H1 (cell line): ENCODE measurements around the gene OPN5. TPM values are rescaled to one million over a fixed set of nuclear protein-coding genes. Genes with fewer than 3 reads are reported as not detected.

Experiments
- MAFK ChIP-seq: IDR thresholded peaks from 2 replicates; pipeline ENCODE4 v1.6.1; 2012; ENCODE audit warnings: low read depth, mild to moderate bottlenecking, improper control_type of control experiment, low read length
- SIRT6 ChIP-seq: IDR thresholded peaks from one replicate; pipeline ENCODE4 v1.7.1; 2012; ENCODE audit warnings: low read length, inconsistent platforms
- polyA plus RNA-seq, 7 experiments: library from polyadenylated mRNA; depleted of rRNA in 3 of 7; stranded (reverse) in 5 of 7; unstranded in 2 of 7; fragments of >200 nt in 5 of 7; fragments of 200-250 nt in 2 of 7; gene quantifications; 1 replicate in 5 of 7; 2 replicates in 1 of 7; 4 replicates in 1 of 7; pipeline versions ENCODE4 v1.2.1 to v1.2.3, GENCODE V29; 2011 to 2013; ENCODE audit warnings: missing spikeins in 2 of 7, mixed read lengths in 2 of 7
- total RNA-seq: library from RNA; stranded (reverse); fragmentation: NEBNext Ultra II Directional; extraction: Animal tissue kit (Norgen Biotek cat#: 25700); gene quantifications from 2 replicates; pipeline ENCODE4 v1.2.1, GENCODE V29; 2021

The OPN5 gene
- total and polyA plus RNA-seq, 2 of the 8 experiments (the other 6 are each of a cell fraction or from before 2014, with no cell fraction given): not detected

DNA sequence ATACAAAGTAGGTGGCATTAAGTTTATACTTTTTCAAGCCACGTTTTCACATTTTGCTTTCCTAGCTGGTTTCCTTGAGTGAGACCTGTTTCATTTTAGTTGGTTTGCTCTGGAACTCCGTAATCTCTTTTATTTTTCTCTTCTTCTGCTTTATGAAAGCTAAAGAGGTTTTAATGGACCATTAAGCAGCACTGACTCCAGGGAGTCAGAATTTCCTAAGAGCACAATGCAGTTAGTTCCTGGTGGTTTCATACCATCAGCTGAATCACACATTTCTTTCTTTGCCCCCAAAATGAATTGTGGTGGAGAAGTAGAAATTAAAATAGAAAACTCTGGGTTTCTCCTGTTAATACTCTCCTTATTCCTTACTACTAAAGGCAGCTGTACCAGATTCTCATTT is 3.4 kb downstream of the OPN5 start (continued):
- no peak for TF ChIP-seq MAFK
- no peak for TF ChIP-seq SIRT6
